CD8-positive, alpha-beta memory T cell (primary cell): ENCODE measurements around the gene ST8SIA5. TPM values are rescaled to one million over a fixed set of nuclear protein-coding genes. Genes with fewer than 3 reads are reported as not detected.
A peak's percentile ranks its signal among the peaks of the same experiment; 100 is the strongest.

Experiments
- CTCF ChIA-PET: fragments of 350-600 bp; sonication (Branson Sonifier 250); formaldehyde crosslinking; loops from one replicate; lab custom pipeline; 2021; ENCODE audit warnings: antibody characterized with exemption; lab: Charles Lee
- POLR2A ChIA-PET: fragments of 350-600 bp; sonication (Branson Sonifier 250); formaldehyde crosslinking; loops from one replicate; lab custom pipeline; 2021; ENCODE audit warnings: antibody characterized with exemption; lab: Charles Lee
- DNase-seq, 5 donors: peaks; one replicate each; pipeline versions ENCODE4 v3.0.0 to v3.0.0-alpha.2; 2020 to 2022; ENCODE audit warnings: mixed read lengths in 1 of 5
- H3K27ac ChIP-seq: one replicate; pipeline ENCODE4 v1.7.0; 2013; ENCODE audit warnings: low read depth, mild to moderate bottlenecking, low read length, moderate library complexity
- H3K27me3 ChIP-seq: 2 replicates; pipeline ENCODE4 v1.7.0; 2013; ENCODE audit warnings: low read length, mild to moderate bottlenecking; ENCODE audit not compliant: insufficient read depth, poor library complexity, severe bottlenecking
- H3K36me3 ChIP-seq: 2 replicates; pipeline ENCODE4 v1.7.0; 2013; ENCODE audit warnings: mild to moderate bottlenecking, low read length, moderate library complexity; ENCODE audit not compliant: insufficient read depth
- H3K4me1 ChIP-seq: 2 replicates; pipeline ENCODE4 v1.7.0; 2013; ENCODE audit warnings: mild to moderate bottlenecking, low read length, moderate library complexity; ENCODE audit not compliant: insufficient read depth
- H3K4me3 ChIP-seq: 2 replicates; pipeline ENCODE4 v1.7.0; 2013; ENCODE audit warnings: mild to moderate bottlenecking, low read length
- H3K9me3 ChIP-seq: 2 replicates; pipeline ENCODE4 v1.7.0; 2013; ENCODE audit warnings: mild to moderate bottlenecking, low read length
- H3K27ac Mint-ChIP-seq, 8 donors: one replicate each; pipeline ENCODE4 v1.8.0; 2020 to 2021; ENCODE audit warnings: mixed read lengths in 8 of 8, mild to moderate bottlenecking in 6 of 8, inconsistent platforms in 3 of 8, moderate library complexity in 3 of 8
- H3K27me3 Mint-ChIP-seq, 2 donors: one replicate each; pipeline ENCODE4 v1.8.0; 2020 to 2021; ENCODE audit warnings: mixed read lengths in 2 of 2, mild to moderate bottlenecking in 1 of 2, moderate library complexity in 1 of 2
- H3K36me3 Mint-ChIP-seq, 3 donors: one replicate each; pipeline ENCODE4 v1.8.0; 2020 to 2021; ENCODE audit warnings: mixed read lengths in 3 of 3, inconsistent platforms in 1 of 3, mild to moderate bottlenecking in 1 of 3
- H3K4me1 Mint-ChIP-seq, 3 donors: one replicate each; pipeline ENCODE4 v1.8.0; 2020 to 2021; ENCODE audit warnings: mixed read lengths in 3 of 3, inconsistent platforms in 1 of 3, mild to moderate bottlenecking in 1 of 3
- H3K4me3 Mint-ChIP-seq, 7 donors: one replicate each; pipeline ENCODE4 v1.8.0; 2020 to 2021; ENCODE audit warnings: mixed read lengths in 7 of 7, mild to moderate bottlenecking in 6 of 7, moderate library complexity in 4 of 7, inconsistent platforms in 2 of 7
- H3K9me3 Mint-ChIP-seq, 5 donors: one replicate each; pipeline ENCODE4 v1.8.0; 2020 to 2022; ENCODE audit warnings: mixed read lengths in 5 of 5, mild to moderate bottlenecking in 3 of 5, moderate library complexity in 2 of 5, inconsistent platforms in 1 of 5
- polyA plus RNA-seq: library from polyadenylated mRNA; unstranded; fragments of 300-500 nt; fragmentation: Illumina TruSeq; gene quantifications from one replicate; pipeline ENCODE4 v1.2.3, GENCODE V29; 2021
- total RNA-seq, 2 experiments: library from RNA; stranded (reverse); gene quantifications; one replicate each; pipeline ENCODE4 v1.2.3, GENCODE V29; 2021

ST8SIA5 gene
- total and polyA plus RNA-seq, 3 experiments from 2014 or later = 0.23 TPM; not detected in 2

DNA sequence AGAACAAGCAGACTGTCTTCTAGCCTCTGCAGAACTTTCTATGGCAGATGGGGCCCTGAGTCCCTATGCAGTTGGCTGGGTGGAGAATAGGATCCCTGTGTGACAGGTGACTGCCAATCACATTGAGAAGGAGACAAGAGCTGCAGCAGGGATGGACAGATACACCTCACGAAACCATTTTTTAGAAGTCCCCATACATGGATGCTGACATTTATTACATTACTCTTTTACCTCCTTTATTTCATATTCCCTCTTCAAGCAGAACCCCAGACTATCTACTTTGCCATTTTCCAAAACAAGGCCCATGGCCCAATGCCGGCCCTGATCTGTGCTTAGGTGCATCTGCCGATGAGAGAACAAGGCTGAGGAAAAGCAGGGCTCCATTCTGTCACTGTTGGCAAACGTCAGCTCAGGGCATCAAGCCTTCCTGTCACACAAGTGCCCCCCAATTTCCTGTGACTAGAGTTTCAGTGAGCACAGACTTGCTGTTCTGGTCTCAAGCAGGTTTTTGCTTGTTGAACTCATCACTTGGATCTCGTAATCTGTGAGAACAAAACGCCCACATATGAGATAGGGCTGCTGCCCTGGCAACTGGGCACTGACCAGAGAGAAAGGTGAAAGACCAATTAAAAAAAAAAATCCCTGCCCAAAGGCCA is 135.6 kb downstream of the ST8SIA5 start:
- H3K36me3 ChIP-seq = no peaks in the 10 kb centered on the region
- DNase-seq = peak in 1 of 5 donors; percentile 12
- H3K27me3 Mint-ChIP-seq = peaks cover 4 to 8% of the 10 kb centered on the region in 2 donors
- H3K4me1 ChIP-seq = peaks cover 25% of the 10 kb centered on the region
- H3K4me3 Mint-ChIP-seq = peak overlapping the region in 4 of 7 donors; percentile 15 to 39 (median 28)
- CTCF ChIA-PET = interaction anchor here (1.1 to 2.2 kb wide), 3 partner anchors 36 to 448 kb away, joined by 3 to 7 read pairs (median 6); partner anchors contain the start of gene LOXHD1
- POLR2A ChIA-PET = no interaction called here
- H3K27ac ChIP-seq = no peak overlapping the region
- H3K27me3 ChIP-seq = no peaks in the 10 kb centered on the region
- no peaks in the 10 kb centered on the region for H3K9me3 Mint-ChIP-seq
- H3K4me1 Mint-ChIP-seq = peaks cover 37 to 38% (median 38%) of the 10 kb centered on the region in 3 donors
- H3K4me3 ChIP-seq = no peak overlapping the region
- peaks cover 0 to 3% (median 0%) of the 10 kb centered on the region in 3 donors for H3K36me3 Mint-ChIP-seq
- peak overlapping the region in 7 of 8 donors; percentile 4 to 89 (median 76) for H3K27ac Mint-ChIP-seq
- H3K9me3 ChIP-seq = no peaks in the 10 kb centered on the region

DNA sequence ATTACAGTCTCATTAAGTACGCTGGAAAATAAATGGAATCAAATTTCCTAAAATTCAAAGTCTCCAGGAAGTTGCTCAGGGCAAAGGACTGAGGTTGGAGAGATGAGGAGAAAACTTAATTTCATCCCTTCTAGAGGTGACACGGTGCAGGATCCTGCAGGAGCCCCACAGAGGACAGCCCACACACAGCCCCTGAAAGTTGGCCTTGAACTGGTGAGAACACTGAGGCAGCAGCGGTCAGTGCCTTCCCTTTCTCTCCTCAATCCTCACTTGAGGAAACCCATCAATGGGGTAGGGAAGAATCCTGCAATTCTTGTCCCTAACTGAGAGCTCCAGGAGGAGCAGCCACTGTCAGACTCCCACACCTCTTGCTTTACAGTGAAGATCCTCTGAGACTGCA is 137.3 kb downstream of the ST8SIA5 start:
- ChIA-PET CTCF (no interaction called here), POLR2A (no interaction called here)
- peaks cover 23% of the 10 kb centered on the region for H3K4me1 ChIP-seq
- no peaks in the 10 kb centered on the region for H3K9me3 ChIP-seq
- no peak for DNase-seq
- Mint-ChIP-seq H3K36me3 (peaks cover 0 to 3% (median 1%) of the 10 kb centered on the region in 3 donors), H3K9me3 (peaks cover 0 to 2% (median 0%) of the 10 kb centered on the region in 5 donors), H3K27ac (no peak overlapping the region), H3K4me1 (peaks cover 31 to 34% (median 32%) of the 10 kb centered on the region in 3 donors), H3K4me3 (no peak overlapping the region), H3K27me3 (peaks cover 4 to 13% of the 10 kb centered on the region in 2 donors)
- no peak overlapping the region for H3K4me3 ChIP-seq
- H3K27ac ChIP-seq = no peak overlapping the region
- no peaks in the 10 kb centered on the region for H3K36me3 ChIP-seq
- H3K27me3 ChIP-seq = no peaks in the 10 kb centered on the region

Other genes starting within 250 kb of the ST8SIA5 start
- gene LOXHD1, start 99.8 kb downstream of the ST8SIA5 start, total RNA-seq = not detected
- gene LOXHD1, start 99.8 kb downstream of the ST8SIA5 start, polyA plus RNA-seq = not detected
- 10 to 100 TPM; 25.1 to 25.8 TPM for gene PIAS2, start 160.5 kb upstream of the ST8SIA5 start, total RNA-seq
- 18.6 TPM for gene PIAS2, start 160.5 kb upstream of the ST8SIA5 start, polyA plus RNA-seq
- gene KATNAL2, start 160.5 kb upstream of the ST8SIA5 start, total RNA-seq = under 1 TPM; 0.82 to 0.98 TPM
- 0.54 TPM for gene KATNAL2, start 160.5 kb upstream of the ST8SIA5 start, polyA plus RNA-seq